NCI-H524 (cell line): Measurements from ENCODE around the gene EIF3K.

Source experiments
- DNase-seq, 2 experiments: peaks; one replicate each; lab custom pipeline; 2025; lab: John Stamatoyannopoulos, UW

EIF3K gene

GRCh38 chr19:38684078-38684861 lies 65.3 kb downstream of the EIF3K start:
- DNase-seq: no peak

- DNase-seq: no peak
These were observed 66.1 kb downstream of the EIF3K start for GRCh38 chr19:38684862-38685665.

GRCh38 chr19:38685666-38686529 lies 66.9 kb downstream of the EIF3K start:
- DNase-seq: peak; percentile 3 to 68

- no peak for DNase-seq
These were observed 67.5 kb downstream of the EIF3K start for GRCh38 chr19:38686530-38686888.
